Right lobe of liver (tissue), 4 donors: ENCODE measurements around the gene SPTLC2.

Experiments
- POLR2A ChIP-seq: fragments of 450-650 bp; IDR thresholded peaks from one replicate; pipeline ENCODE4 v1.6.1; 2017; ENCODE audit warnings: antibody characterized with exemption, mild to moderate bottlenecking
- TF ChIP-seq, protein P1 (sequence below), 4 donors: fragments of 200-600 bp in 3 of 4; fragments of 450-650 bp in 1 of 4; IDR thresholded peaks; one replicate each; pipeline versions ENCODE4 v1.5.1 to v1.8.0; 2016 to 2022; ENCODE audit warnings: antibody characterized with exemption in 4 of 4, mild to moderate bottlenecking in 2 of 4
- donor health status: DM: no; HTN: no; CAD: no.
- donor health status: DM: no; HTN: no; CAD: no.
- donor health status: DM: no; HTN: yes; CAD: no.

DNA sequence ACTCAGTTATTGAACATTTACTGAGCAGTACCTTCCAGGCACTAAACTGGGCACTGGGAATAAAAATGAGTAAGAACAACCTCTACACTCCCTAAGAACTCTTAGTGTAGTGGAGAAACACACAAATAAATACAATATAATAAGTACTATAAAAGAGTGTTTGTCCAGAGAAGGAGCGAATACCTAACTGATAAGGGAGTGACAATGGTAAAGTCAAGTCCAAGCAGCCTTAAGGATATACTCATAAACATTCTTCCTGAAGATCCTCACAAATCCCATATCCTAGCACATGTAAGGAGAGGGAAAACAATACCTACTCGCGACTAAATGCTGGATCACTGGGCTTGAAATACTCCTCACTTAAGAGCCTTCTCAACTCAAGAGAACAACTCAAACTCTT, 32.8 kb downstream of the SPTLC2 start:
- TF ChIP-seq, protein P1, sequence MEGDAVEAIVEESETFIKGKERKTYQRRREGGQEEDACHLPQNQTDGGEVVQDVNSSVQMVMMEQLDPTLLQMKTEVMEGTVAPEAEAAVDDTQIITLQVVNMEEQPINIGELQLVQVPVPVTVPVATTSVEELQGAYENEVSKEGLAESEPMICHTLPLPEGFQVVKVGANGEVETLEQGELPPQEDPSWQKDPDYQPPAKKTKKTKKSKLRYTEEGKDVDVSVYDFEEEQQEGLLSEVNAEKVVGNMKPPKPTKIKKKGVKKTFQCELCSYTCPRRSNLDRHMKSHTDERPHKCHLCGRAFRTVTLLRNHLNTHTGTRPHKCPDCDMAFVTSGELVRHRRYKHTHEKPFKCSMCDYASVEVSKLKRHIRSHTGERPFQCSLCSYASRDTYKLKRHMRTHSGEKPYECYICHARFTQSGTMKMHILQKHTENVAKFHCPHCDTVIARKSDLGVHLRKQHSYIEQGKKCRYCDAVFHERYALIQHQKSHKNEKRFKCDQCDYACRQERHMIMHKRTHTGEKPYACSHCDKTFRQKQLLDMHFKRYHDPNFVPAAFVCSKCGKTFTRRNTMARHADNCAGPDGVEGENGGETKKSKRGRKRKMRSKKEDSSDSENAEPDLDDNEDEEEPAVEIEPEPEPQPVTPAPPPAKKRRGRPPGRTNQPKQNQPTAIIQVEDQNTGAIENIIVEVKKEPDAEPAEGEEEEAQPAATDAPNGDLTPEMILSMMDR (IDR thresholded peaks at IDR 0.05) = no peak
- TF ChIP-seq POLR2A = no peak
